GM12872 (cell line): ENCODE measurements around the gene IL10RB.

Experiments
- TF ChIP-seq, protein P1 (sequence below): IDR thresholded peaks from 3 replicates; pipeline ENCODE4 v1.5.1; 2011; ENCODE audit warnings: low read depth, mild to moderate bottlenecking, low read length, moderate library complexity; ENCODE audit not compliant: insufficient read depth

IL10RB gene

DNA sequence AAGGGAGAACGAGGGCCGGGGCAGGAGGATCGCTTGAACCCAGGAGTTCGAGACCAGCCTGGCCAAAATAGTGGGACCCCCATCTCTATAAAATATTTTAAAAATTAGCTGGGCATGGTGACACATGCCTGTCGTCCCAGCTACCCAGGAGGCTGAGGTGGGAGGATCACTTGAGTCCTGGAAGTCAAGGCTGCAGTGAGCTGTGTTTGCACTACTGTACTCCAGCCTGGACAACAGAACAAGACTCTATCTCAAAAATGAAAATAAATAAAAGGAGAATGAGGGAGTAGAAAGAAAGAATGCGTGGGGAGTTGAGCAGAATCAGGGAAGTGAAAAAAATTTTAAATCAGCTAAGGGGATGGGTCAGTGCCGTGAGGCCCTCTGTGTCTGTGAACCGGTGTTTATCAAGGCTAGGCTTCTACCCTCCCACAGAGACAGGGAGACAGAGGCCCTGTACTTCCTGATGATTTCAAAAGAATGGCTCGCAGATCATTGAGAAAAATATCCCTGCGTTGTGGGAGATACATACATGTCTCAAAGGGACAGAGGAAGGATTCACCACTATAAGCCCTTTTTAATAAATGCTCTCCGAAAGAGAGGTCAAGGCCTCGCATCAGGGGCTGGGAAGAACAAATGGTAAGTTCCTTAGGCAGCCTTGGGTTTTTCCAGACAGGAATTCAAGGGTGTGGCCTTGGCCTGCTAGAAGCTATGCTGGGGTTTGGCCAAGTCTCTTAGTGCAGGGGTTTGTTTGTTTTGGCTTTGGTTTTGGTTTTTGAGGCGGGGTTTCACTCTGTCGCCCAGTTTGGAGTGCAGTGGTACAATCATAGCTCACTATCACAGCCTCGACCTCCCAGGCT, 20.7 kb downstream of the IL10RB start:
- TF ChIP-seq, protein P1, sequence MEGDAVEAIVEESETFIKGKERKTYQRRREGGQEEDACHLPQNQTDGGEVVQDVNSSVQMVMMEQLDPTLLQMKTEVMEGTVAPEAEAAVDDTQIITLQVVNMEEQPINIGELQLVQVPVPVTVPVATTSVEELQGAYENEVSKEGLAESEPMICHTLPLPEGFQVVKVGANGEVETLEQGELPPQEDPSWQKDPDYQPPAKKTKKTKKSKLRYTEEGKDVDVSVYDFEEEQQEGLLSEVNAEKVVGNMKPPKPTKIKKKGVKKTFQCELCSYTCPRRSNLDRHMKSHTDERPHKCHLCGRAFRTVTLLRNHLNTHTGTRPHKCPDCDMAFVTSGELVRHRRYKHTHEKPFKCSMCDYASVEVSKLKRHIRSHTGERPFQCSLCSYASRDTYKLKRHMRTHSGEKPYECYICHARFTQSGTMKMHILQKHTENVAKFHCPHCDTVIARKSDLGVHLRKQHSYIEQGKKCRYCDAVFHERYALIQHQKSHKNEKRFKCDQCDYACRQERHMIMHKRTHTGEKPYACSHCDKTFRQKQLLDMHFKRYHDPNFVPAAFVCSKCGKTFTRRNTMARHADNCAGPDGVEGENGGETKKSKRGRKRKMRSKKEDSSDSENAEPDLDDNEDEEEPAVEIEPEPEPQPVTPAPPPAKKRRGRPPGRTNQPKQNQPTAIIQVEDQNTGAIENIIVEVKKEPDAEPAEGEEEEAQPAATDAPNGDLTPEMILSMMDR = no peak

- TF ChIP-seq, protein P1 = no peak
Observed at GRCh38 chr21:33289199-33289819, 23.1 kb downstream of the IL10RB start.

- TF ChIP-seq, protein P1 = no peak
Observed at GRCh38 chr21:33290441-33290840, 24.3 kb downstream of the IL10RB start.

- TF ChIP-seq, protein P1 = no peak
Observed at GRCh38 chr21:33291686-33292085, 25.5 kb downstream of the IL10RB start.

DNA sequence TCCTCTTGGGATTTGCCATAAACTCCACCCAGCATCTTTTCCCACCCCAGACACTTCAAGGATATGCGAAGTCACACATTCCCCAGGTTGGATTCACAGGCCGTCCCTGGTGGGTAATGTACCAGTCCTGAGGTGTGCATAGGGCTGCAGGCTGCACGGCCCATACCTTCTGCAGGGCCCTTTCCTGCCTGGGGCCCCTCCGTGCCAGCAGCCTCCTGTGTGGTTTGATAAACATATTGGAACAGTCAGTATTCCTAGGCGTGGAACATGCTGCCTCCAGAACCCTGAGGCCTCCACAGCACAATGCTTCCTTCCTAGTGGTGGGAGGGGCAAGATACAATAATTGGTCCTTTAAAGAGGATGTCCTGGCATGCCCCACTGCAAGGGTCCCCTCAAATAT, 26.6 kb downstream of the IL10RB start:
- TF ChIP-seq, protein P1 = no peak

DNA sequence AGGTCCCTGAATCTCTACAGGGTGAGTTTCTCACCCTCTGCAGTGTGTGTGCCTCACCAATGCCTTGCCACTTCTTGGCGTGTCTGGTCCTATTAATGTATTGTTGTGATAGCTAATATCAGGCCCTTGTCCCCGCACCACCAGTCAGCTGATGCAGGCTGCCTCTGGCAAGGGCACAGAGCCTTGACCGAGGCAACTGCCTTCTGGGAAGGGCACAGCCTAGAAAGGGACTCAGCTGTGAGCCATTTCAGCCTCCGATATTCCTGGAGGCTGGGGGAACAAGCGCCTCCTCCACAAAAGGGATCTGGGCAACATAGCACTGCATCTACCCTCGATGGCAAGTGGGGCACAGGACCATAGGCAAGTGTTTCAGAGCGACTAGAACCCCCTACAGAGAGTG, 27.0 kb downstream of the IL10RB start:
- TF ChIP-seq, protein P1 = no peak

DNA sequence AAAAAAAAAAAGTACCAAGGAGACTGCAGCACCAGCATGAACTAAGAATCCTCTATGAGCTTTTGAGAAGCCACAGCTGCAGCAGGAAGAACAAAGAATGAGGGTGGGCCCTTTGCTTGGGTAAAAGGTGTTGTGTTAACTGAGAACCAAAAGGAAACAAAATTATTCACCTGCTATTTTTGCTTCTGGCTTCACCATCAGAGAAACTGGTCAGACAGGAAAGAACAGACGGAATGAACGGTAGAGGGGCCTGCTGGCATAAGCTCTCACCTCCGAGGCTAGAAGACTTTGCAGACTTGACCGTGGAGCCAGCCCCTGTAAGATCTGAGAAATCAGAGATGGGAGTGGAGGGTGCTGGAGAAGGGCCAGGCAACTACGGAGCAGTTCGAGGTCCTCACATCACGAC, 27.6 kb downstream of the IL10RB start:
- TF ChIP-seq, protein P1 = no peak
